Brain microvascular endothelial cell (primary cell): ENCODE measurements around the gene TMEM51.

Source experiments
- DNase-seq: peaks from one replicate; pipeline ENCODE4 v3.0.0-alpha.2; 2020
- H3K27ac ChIP-seq: fragments of 250-450 bp; sonication (Bioruptor Pico); 2 replicates; pipeline ENCODE4 v1.5.1; 2020; ENCODE audit warnings: mild to moderate bottlenecking, moderate library complexity
- H3K27me3 ChIP-seq: fragments of 250-450 bp; sonication (Bioruptor Pico); replicated peaks from 2 replicates; pipeline ENCODE4 v1.5.1; 2020; ENCODE audit warnings: mild to moderate bottlenecking
- H3K36me3 ChIP-seq: fragments of 250-450 bp; sonication (Bioruptor Pico); replicated peaks from 2 replicates; pipeline ENCODE4 v1.5.1; 2020; ENCODE audit warnings: mild to moderate bottlenecking
- H3K4me3 ChIP-seq: 2 replicates; pipeline ENCODE4 v1.5.1; 2011; ENCODE audit warnings: low read depth, mild to moderate bottlenecking, control low read depth, low read length, moderate library complexity
- in situ Hi-C: cut with HindIII; loops from 2 replicates; pipeline ENCODE4 v1.10.0; 2017; ENCODE audit warnings: low sequenced_read_pairs, low pct_ligation_motif_present
- TF ChIP-seq, protein P1 (sequence below): IDR thresholded peaks from 2 replicates; pipeline ENCODE4 v1.5.1; 2011; ENCODE audit warnings: low read depth, mild to moderate bottlenecking, moderate library complexity, low read length, control low read depth, inconsistent platforms; ENCODE audit errors: missing control alignments

TMEM51 gene

DNA sequence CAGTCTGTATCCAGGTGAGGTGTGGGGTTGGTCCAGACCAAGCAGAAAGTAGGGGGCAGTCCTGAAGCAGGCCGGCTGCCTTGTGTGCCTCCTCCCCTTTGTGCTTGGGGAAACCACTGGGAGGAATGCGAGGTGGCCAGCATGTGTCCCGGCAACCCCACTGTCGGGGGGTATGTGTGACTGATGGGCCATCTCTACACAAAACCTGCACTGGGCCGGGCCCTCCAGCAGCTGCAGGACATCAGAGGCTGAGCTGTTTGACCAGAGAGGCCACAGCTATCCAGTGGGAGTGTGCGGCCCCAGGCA, 33.3 kb downstream of the TMEM51 start:
- no peak for DNase-seq
- TF ChIP-seq, protein P1, sequence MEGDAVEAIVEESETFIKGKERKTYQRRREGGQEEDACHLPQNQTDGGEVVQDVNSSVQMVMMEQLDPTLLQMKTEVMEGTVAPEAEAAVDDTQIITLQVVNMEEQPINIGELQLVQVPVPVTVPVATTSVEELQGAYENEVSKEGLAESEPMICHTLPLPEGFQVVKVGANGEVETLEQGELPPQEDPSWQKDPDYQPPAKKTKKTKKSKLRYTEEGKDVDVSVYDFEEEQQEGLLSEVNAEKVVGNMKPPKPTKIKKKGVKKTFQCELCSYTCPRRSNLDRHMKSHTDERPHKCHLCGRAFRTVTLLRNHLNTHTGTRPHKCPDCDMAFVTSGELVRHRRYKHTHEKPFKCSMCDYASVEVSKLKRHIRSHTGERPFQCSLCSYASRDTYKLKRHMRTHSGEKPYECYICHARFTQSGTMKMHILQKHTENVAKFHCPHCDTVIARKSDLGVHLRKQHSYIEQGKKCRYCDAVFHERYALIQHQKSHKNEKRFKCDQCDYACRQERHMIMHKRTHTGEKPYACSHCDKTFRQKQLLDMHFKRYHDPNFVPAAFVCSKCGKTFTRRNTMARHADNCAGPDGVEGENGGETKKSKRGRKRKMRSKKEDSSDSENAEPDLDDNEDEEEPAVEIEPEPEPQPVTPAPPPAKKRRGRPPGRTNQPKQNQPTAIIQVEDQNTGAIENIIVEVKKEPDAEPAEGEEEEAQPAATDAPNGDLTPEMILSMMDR, result no peak
- in situ Hi-C loops, result no loop called here

DNA sequence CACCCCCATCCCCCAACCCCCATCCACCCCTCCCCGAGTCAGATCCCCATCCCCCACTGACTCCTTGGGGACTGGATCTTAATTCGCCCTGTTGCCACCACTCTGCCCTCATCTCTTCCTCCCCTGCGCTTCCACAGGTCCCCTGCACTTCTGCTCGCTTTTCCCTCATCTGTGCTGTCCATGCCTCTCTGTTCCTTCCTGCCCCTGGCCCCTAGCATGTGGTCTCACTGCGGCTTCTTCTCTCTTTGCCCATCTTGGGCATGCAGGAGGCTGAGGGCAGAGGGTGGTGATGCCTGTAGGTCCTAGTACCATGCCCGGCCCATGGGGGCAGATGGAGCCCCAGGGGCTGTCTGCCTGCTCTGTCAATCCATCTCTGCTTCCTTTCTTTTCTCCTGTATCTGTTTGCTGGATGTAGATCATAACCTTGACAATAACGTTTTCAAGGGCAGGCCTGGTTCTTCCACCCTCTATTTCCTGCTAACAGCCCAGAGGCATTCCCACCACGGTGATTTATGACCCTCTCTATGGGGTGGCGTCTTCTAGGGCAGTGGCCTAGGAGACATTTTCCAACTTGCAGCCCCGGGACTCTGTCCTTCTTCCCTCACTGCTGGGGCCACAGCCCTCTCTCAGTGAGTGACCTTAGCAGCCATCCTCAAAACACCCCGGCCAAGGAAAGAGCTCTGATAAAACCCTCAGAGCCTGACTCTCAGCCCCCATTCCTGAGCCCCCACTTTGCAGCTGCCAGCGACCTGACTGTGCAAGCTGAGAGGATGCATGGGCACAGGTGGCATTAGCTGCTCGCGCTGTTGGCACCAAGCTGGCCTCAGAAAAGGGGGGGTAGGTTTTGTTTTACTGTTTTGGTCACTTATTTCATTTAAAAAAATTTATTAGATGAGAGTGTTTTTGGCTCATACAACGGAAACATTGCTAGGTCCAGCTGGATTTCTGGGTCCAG, 33.9 kb downstream of the TMEM51 start:
- no peaks in the 10 kb centered on the region for H3K27me3 ChIP-seq
- no peaks in the 10 kb centered on the region for H3K36me3 ChIP-seq
- H3K27ac ChIP-seq, result no peak overlapping the region
- TF ChIP-seq, protein P1, result no peak
- H3K4me3 ChIP-seq, result no peak overlapping the region
- no peak for DNase-seq
- in situ Hi-C loops, result no loop called here

More for the DNA sequence above, 33.3 kb downstream of the TMEM51 start:
- H3K4me3 ChIP-seq, result no peak overlapping the region
- H3K27me3 ChIP-seq, result no peaks in the 10 kb centered on the region
- no peak overlapping the region for H3K27ac ChIP-seq
- no peaks in the 10 kb centered on the region for H3K36me3 ChIP-seq

DNA sequence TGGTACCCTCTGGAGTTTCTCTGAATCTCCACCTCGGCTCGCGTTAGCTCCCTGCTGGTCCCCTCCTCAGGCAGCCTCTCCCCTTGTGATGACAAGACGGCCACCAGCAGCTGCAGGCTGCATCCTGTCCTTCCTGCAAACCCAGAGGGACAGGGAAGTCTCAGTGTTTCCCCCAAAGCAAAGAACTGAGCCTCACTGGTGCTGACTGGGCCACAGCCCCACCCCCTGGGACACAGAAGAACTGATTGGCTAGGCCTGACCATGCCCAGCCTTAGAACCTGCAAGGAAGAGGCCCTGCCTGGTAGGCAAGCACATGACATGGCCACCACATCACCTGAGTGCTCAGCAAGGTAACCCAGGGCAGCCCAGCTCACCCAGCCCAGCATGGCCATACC, 34.6 kb downstream of the TMEM51 start:
- DNase-seq, result no peak
- TF ChIP-seq, protein P1, result no peak
- in situ Hi-C loops, result no loop called here
- H3K27ac ChIP-seq, result no peak overlapping the region
- H3K4me3 ChIP-seq, result no peak overlapping the region
- H3K36me3 ChIP-seq, result no peaks in the 10 kb centered on the region
- H3K27me3 ChIP-seq, result no peaks in the 10 kb centered on the region

DNA sequence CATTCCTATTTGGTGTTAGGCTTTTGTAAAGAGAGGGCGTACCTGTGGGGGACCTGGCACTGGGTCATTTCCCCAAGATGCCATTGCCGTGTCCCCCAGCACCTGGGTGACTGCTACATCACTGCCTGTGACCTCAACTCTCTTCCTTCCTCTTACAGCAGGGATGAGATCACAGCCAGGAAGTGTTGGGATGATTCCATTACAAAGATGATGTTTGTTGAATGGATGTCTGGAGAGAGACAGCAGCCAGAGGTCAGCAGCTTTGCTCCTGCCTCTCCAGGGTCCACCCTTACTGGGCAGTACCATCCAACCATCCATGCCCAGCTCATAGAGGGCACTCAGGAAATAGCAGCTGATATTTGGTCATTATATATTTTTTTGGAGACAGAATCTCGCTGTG, 35.1 kb downstream of the TMEM51 start:
- H3K27ac ChIP-seq, result no peak overlapping the region
- no peaks in the 10 kb centered on the region for H3K27me3 ChIP-seq
- no peaks in the 10 kb centered on the region for H3K36me3 ChIP-seq
- H3K4me3 ChIP-seq, result no peak overlapping the region
- in situ Hi-C loops, result no loop called here
- no peak for DNase-seq
- TF ChIP-seq, protein P1, result no peak

DNA sequence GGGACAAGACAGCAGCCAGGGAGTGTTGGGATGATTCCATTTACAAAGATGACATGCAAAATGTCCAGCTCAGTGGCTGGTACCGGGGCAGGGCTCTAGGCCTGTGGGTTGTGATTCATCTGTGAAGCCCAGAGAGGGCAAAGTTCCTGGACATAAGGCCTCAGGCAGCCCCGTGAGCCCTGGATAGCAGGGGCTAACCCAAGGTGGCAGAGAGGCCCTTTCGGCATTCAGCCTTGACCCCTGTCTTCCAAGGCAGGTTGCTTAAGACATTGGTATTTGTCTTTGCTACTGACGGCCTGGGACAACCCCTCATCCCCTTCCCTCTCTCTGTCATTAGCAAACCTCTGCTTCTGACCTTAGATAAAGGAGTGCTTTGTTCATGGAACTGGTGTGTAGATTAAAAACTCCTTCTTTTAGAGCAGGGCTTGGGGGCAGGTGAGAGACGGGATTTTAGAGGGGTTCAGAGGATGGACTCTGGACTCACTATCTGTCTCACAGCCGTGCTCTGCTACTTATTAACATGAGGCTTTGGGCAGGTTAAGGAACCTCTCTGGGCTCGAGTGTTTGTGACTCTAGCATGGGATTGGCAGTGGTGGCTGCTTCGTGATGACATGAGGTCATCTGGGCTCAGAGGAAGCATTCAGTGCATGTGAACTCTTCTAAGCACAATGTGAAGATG, 36.3 kb downstream of the TMEM51 start:
- Histone ChIP-seq H3K36me3 (no peaks in the 10 kb centered on the region), H3K4me3 (no peak overlapping the region), H3K27ac (no peak overlapping the region), H3K27me3 (no peaks in the 10 kb centered on the region)
- TF ChIP-seq, protein P1, result no peak
- DNase-seq, result no peak
- in situ Hi-C loops, result no loop called here
